Measurements from ENCODE around the gene CPOX. TPM values are rescaled to one million over a fixed set of nuclear protein-coding genes. Genes with fewer than 3 reads are reported as not detected.

CPOX gene
- total RNA-seq, 4 donors from 2014 or later, result 9.8 to 25.6 (median 15.1) TPM

DNA sequence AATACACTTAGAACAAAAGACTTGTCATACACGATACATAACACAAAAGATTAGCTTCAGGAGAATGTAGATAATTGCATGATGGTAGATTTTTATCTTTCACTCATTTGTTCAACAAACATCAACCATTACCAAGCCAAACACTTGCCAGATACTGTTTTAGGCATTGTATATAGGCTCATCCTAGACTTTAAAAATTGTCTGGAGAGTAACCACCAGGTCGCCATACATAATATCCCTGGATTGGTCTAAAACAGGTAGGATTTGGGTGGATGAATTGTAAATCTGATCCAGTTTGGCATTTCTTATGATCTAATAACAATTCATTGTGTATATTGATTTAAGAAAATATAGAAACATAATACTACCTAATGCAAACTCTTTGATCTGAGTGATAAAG, 38.8 kb downstream of the CPOX start:
- TF ChIP-seq POLR2A (IDR thresholded peaks at IDR 0.05), result no peak
- TF ChIP-seq, protein P1, sequence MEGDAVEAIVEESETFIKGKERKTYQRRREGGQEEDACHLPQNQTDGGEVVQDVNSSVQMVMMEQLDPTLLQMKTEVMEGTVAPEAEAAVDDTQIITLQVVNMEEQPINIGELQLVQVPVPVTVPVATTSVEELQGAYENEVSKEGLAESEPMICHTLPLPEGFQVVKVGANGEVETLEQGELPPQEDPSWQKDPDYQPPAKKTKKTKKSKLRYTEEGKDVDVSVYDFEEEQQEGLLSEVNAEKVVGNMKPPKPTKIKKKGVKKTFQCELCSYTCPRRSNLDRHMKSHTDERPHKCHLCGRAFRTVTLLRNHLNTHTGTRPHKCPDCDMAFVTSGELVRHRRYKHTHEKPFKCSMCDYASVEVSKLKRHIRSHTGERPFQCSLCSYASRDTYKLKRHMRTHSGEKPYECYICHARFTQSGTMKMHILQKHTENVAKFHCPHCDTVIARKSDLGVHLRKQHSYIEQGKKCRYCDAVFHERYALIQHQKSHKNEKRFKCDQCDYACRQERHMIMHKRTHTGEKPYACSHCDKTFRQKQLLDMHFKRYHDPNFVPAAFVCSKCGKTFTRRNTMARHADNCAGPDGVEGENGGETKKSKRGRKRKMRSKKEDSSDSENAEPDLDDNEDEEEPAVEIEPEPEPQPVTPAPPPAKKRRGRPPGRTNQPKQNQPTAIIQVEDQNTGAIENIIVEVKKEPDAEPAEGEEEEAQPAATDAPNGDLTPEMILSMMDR (IDR thresholded peaks at IDR 0.05 in 4 of 5, conservative IDR thresholded peaks at IDR 0.05 in 1 of 5), result no peak
- no peaks in the 10 kb centered on the region for H3K27me3 ChIP-seq
- no peaks in the 10 kb centered on the region for H3K4me1 ChIP-seq
- intact Hi-C loops (cut with DNase I; ENCODE audit: low total_unique reads) (no loop called here), in situ Hi-C loops (cut with MboI; ENCODE audit: low sequenced_read_pairs in 4 of 4) (no loop called here)
- ATAC-seq, result no peak
- no peak overlapping the region for H3K4me3 ChIP-seq
- H3K9me3 ChIP-seq, result no peaks in the 10 kb centered on the region
- H3K27ac ChIP-seq, result no peak overlapping the region
- no peaks in the 10 kb centered on the region for H3K36me3 ChIP-seq
- DNase-seq, result no peak

DNA sequence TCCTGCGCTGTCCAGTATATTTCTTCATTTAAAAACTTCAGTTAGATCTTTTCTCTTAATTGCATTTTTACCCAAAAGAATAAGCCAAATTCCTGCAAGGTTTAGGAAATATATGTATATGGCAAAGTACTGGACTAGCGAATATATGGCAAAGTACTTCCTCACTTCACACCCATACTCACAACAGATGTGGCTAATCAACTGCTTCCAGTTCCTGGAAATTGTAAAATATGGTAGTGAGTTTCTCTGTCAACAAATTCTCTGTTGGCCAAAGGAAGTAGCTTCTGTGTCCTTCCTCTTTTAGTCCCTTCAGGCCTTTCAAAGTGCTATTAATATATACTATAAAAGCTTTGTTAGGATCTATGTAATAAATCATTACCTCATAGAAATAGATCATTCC, 39.7 kb downstream of the CPOX start:
- Histone ChIP-seq H3K36me3 (no peaks in the 10 kb centered on the region), H3K27ac (no peak overlapping the region), H3K27me3 (no peaks in the 10 kb centered on the region), H3K4me1 (no peaks in the 10 kb centered on the region), H3K9me3 (no peaks in the 10 kb centered on the region), H3K4me3 (no peak overlapping the region)
- intact Hi-C loops (cut with DNase I; ENCODE audit: low total_unique reads), result no loop called here
- ATAC-seq (no peak), DNase-seq (no peak)
- in situ Hi-C loops (cut with MboI; ENCODE audit: low sequenced_read_pairs in 4 of 4), result no loop called here
- TF ChIP-seq, protein P1 (IDR thresholded peaks at IDR 0.05 in 4 of 5, conservative IDR thresholded peaks at IDR 0.05 in 1 of 5), result no peak
- TF ChIP-seq POLR2A (IDR thresholded peaks at IDR 0.05), result no peak

DNA sequence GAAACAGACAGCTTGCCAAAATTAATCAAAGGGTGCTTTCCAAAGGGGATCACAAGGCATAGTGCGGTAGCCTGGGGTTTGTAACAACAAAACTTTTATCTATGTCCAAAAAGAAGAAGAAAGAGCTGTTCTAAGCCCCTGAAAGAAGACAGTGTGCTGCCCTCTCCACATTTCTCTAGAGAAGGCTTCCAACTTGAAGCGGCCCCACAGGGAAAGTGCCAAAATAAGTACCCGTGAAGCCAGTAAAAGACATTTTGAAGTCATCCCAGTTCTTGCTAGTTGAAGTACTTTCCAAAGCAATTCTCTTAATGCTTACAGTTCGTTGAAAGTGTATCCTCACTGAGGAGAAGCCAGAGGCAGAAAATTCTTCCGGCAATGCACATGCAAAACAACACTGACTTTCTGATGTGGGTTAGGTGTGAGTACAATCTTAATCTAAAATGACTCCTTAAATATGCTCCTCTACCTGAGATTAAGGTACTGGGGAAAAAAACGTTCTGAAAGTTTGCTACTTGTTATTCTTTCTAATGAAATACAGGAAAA, 40.3 kb downstream of the CPOX start:
- Histone ChIP-seq H3K27me3 (no peaks in the 10 kb centered on the region), H3K9me3 (no peaks in the 10 kb centered on the region), H3K4me3 (no peak overlapping the region), H3K36me3 (no peaks in the 10 kb centered on the region), H3K27ac (no peak overlapping the region), H3K4me1 (no peaks in the 10 kb centered on the region)
- DNase-seq (no peak), ATAC-seq (no peak)
- intact Hi-C loops (cut with DNase I; ENCODE audit: low total_unique reads), result no loop called here
- TF ChIP-seq, protein P1 (IDR thresholded peaks at IDR 0.05 in 4 of 5, conservative IDR thresholded peaks at IDR 0.05 in 1 of 5), result no peak
- TF ChIP-seq POLR2A (IDR thresholded peaks at IDR 0.05), result no peak
- in situ Hi-C loops (cut with MboI; ENCODE audit: low sequenced_read_pairs in 4 of 4), result no loop called here

DNA sequence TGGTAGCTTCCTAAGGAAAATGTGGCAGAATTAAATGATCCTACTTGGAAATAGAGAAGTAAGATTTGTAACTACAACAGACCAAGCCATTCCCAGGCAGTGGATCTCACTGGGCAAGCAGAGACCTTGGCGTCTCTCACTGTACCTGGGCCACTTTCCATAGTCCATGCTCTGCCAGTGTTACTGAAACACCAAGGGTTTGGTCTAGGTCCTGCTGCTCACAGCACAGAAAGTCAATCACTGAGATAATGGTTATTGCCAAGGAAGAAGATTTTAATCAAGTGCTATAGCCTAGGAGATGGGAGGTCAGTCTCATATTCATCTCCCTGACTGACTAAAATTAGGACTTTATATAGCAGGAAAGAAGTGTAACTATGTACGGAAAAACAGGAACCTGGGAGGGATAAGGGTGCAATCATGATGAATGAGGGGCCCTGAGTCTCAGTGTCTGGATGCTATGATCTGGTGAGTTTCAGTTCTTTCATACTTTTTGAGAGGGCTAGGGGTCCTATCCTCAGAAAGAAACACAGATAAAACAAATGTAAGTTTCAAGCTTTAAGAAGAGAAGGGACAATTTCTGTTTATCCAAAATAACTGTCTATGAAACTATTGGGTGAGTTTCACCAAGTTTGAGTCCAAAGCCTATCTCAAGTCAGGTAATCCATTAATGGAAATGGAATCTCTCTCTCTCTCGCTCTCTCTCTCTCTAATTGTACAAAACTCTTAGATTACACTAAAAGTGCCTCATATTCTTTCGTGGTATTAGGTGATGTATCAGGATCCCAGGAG, 41.0 kb downstream of the CPOX start:
- Histone ChIP-seq H3K27me3 (no peaks in the 10 kb centered on the region), H3K36me3 (no peaks in the 10 kb centered on the region), H3K4me1 (no peaks in the 10 kb centered on the region), H3K27ac (no peak overlapping the region), H3K9me3 (no peaks in the 10 kb centered on the region), H3K4me3 (no peak overlapping the region)
- intact Hi-C loops (cut with DNase I; ENCODE audit: low total_unique reads) (no loop called here), in situ Hi-C loops (cut with MboI; ENCODE audit: low sequenced_read_pairs in 4 of 4) (no loop called here)
- no peak for ATAC-seq
- no peak for DNase-seq
- TF ChIP-seq, protein P1 (IDR thresholded peaks at IDR 0.05 in 4 of 5, conservative IDR thresholded peaks at IDR 0.05 in 1 of 5), result no peak
- TF ChIP-seq POLR2A (IDR thresholded peaks at IDR 0.05), result no peak

Measured in gastrocnemius medialis (tissue), 4 donors.